Measurements from ENCODE around the gene ZBTB7C. TPM values are rescaled to one million over a fixed set of nuclear protein-coding genes. Genes with fewer than 3 reads are reported as not detected.

Gene ZBTB7C
- total and polyA plus RNA-seq, 2 of the 8 experiments (the other 6 are each of a cell fraction or from before 2014, with no cell fraction given), result 0.15 to 0.45 TPM

- TF ChIP-seq POLR2A (IDR thresholded peaks at IDR 0.05; ENCODE audit: control extremely low read depth in 1 of 2, low read depth in 2 of 2, low read length in 2 of 2) (no peak), ATF3 (IDR thresholded peaks at IDR 0.05; ENCODE audit: insufficient read depth, low read depth, low read length) (no peak), SUZ12 (IDR thresholded peaks at IDR 0.05; ENCODE audit: low read length) (no peak), HDAC2 (IDR thresholded peaks at IDR 0.05; ENCODE audit: borderline replicate concordance in 1 of 2, low read depth in 2 of 2, low read length in 2 of 2) (no peak)
- no peak for FAIRE-seq
- H2AFZ ChIP-seq (ENCODE audit: low read length), result no peak overlapping the region
- H4K5ac ChIP-seq (ENCODE audit: insufficient read length, low read depth, low read length), result no peak overlapping the region
- ChIA-PET POLR2A (ENCODE audit: partially characterized antibody) (interaction anchor here (0.9 kb wide), 1 partner anchor 16 kb away, joined by 3 read pairs; no protein-coding TSS in a partner anchor), CTCF (ENCODE audit: partially characterized antibody) (interaction anchor here (0.6 to 2.2 kb wide), 10 partner anchors 9 to 166 kb away, joined by 3 to 7 read pairs (median 4); no protein-coding TSS in a partner anchor)
- no peak overlapping the region for H4K8ac ChIP-seq (ENCODE audit: extremely low read depth, insufficient read depth, low read length)
- H3K56ac ChIP-seq (replicated peaks; ENCODE audit: insufficient read length, low read depth, low read length), result no peak overlapping the region
- no peak overlapping the region for H3K14ac ChIP-seq (ENCODE audit: insufficient read length)
- no peak overlapping the region for H2BK120ac ChIP-seq (replicated peaks; ENCODE audit: low read depth, low read length)
- H3K79me1 ChIP-seq (ENCODE audit: low read depth, low read length), result no peaks in the 10 kb centered on the region
- no peaks in the 10 kb centered on the region for H3K79me2 ChIP-seq (ENCODE audit: control insufficient read depth in 1 of 2, insufficient read depth in 2 of 2, low read length in 2 of 2)
- H3K9ac ChIP-seq (replicated peaks in 1 of 4; ENCODE audit: extremely low read depth in 1 of 4, low read depth in 3 of 4, low read length in 3 of 4), result no peak overlapping the region
- peaks cover 0 to 3% (median 0%) of the 10 kb centered on the region in 4 experiments; a peak in 2 of 7 replicates for H3K4me1 ChIP-seq (replicated peaks in 1 of 4; ENCODE audit: control insufficient read depth in 3 of 4, insufficient read depth in 4 of 4, low read length in 3 of 4)
- no peaks in the 10 kb centered on the region for H3K36me3 ChIP-seq (ENCODE audit: control insufficient read depth in 2 of 4, insufficient read depth in 4 of 4, low read length in 3 of 4)
- H3K23ac ChIP-seq (ENCODE audit: insufficient read length), result no peak overlapping the region
- no peak overlapping the region for H3K18ac ChIP-seq (ENCODE audit: extremely low read depth, low read length)
- H3K4ac ChIP-seq (replicated peaks; ENCODE audit: insufficient read length, low read depth, low read length), result no peak overlapping the region
- H3K23me2 ChIP-seq (ENCODE audit: low read depth, low read length), result no peaks in the 10 kb centered on the region
- no peak overlapping the region for H2BK12ac ChIP-seq (ENCODE audit: low read depth, low read length)
- no peaks in the 10 kb centered on the region; a peak in 1 of 7 replicates for H3K27me3 ChIP-seq (replicated peaks in 1 of 4; ENCODE audit: control insufficient read depth in 3 of 4, extremely low read depth in 1 of 4, insufficient read depth in 3 of 4, low read length in 3 of 4)
- no peak overlapping the region for H2AK5ac ChIP-seq (ENCODE audit: low read depth, low read length)
- H3K4me3 ChIP-seq (ENCODE audit: extremely low read depth in 1 of 4, insufficient read depth in 2 of 4, low read depth in 3 of 4, low read length in 4 of 4), result no peak overlapping the region
- H3K4me2 ChIP-seq (ENCODE audit: insufficient read depth in 1 of 2, low read depth in 2 of 2, low read length in 2 of 2), result no peak overlapping the region
- H4K91ac ChIP-seq (replicated peaks; ENCODE audit: insufficient read length, low read length), result no peak overlapping the region
- H3K9me3 ChIP-seq (ENCODE audit: insufficient read depth in 2 of 2, low read depth in 1 of 2, low read length in 1 of 2), result no peaks in the 10 kb centered on the region
- no peak overlapping the region for H3K27ac ChIP-seq (ENCODE audit: low read depth, low read length)
- WGBS, 2 experiments (ENCODE audit: extremely low coverage in 1 of 2, insufficient coverage in 1 of 2, insufficient read length in 1 of 2, insufficient replicate concordance in 2 of 2, low coverage in 1 of 2, low lambda C conversion rate in 2 of 2, missing lambda C conversion rate in 1 of 2), result 87% methylated on average over 11 of the region's 11 CpGs; no CpG with 5 or more reads in 1 of the 2 experiments
- no peak overlapping the region for H2BK5ac ChIP-seq (ENCODE audit: low read depth, low read length)
- no peaks in the 10 kb centered on the region for H4K20me1 ChIP-seq (replicated peaks in 1 of 2; ENCODE audit: control insufficient read depth in 1 of 2, insufficient read depth in 2 of 2, low read length in 2 of 2)
- no peak overlapping the region for H2BK20ac ChIP-seq (ENCODE audit: low read length)
- H2BK15ac ChIP-seq (ENCODE audit: low read length), result no peak overlapping the region
- DNase-seq (ENCODE audit: low read depth in 1 of 2, low spot score in 2 of 2), result no peak
These were observed 257.6 kb downstream of the ZBTB7C start for GRCh38 chr18:48151421-48152065.
